ENCODE measurements around the gene HAP1. TPM values are rescaled to one million over a fixed set of nuclear protein-coding genes. Genes with fewer than 3 reads are reported as not detected.

HAP1 gene
- total RNA-seq, 1 donor from 2014 or later: 0.11 TPM

GRCh38 chr17:41739661-41740352, 5.4 kb upstream of the HAP1 start:
- no peaks in the 10 kb centered on the region for H3K36me3 Mint-ChIP-seq (ENCODE audit: unreplicated experiment)
- no peak overlapping the region for H3K27ac Mint-ChIP-seq (ENCODE audit: unreplicated experiment)
- H3K4me1 Mint-ChIP-seq (ENCODE audit: unreplicated experiment): peaks cover 4% of the 10 kb centered on the region
- no peak for DNase-seq (ENCODE audit: extremely low spot score, unreplicated experiment)
- TF ChIP-seq CTCF (IDR thresholded peaks at IDR 0.05): no peak
- H3K9me3 Mint-ChIP-seq (ENCODE audit: unreplicated experiment): no peaks in the 10 kb centered on the region
- no peak overlapping the region for H3K4me3 Mint-ChIP-seq (ENCODE audit: unreplicated experiment)
- H3K27me3 Mint-ChIP-seq (ENCODE audit: unreplicated experiment): peaks cover 27% of the 10 kb centered on the region

- H3K27ac Mint-ChIP-seq (ENCODE audit: unreplicated experiment): no peak overlapping the region
- no peak for TF ChIP-seq CTCF (IDR thresholded peaks at IDR 0.05)
- H3K4me3 Mint-ChIP-seq (ENCODE audit: unreplicated experiment): no peak overlapping the region
- H3K4me1 Mint-ChIP-seq (ENCODE audit: unreplicated experiment): peaks cover 4% of the 10 kb centered on the region
- no peaks in the 10 kb centered on the region for H3K9me3 Mint-ChIP-seq (ENCODE audit: unreplicated experiment)
- no peak for DNase-seq (ENCODE audit: extremely low spot score, unreplicated experiment)
- H3K36me3 Mint-ChIP-seq (ENCODE audit: unreplicated experiment): no peaks in the 10 kb centered on the region
- peaks cover 27% of the 10 kb centered on the region for H3K27me3 Mint-ChIP-seq (ENCODE audit: unreplicated experiment)
Measured at GRCh38 chr17:41738801-41739112, 4.3 kb upstream of the HAP1 start.

- peak; percentile 93 for DNase-seq (ENCODE audit: extremely low spot score, unreplicated experiment)
- H3K36me3 Mint-ChIP-seq (ENCODE audit: unreplicated experiment): no peaks in the 10 kb centered on the region
- peaks cover 4% of the 10 kb centered on the region for H3K4me1 Mint-ChIP-seq (ENCODE audit: unreplicated experiment)
- TF ChIP-seq CTCF (IDR thresholded peaks at IDR 0.05): peak; percentile 98
- no peaks in the 10 kb centered on the region for H3K9me3 Mint-ChIP-seq (ENCODE audit: unreplicated experiment)
- no peak overlapping the region for H3K4me3 Mint-ChIP-seq (ENCODE audit: unreplicated experiment)
- peaks cover 30% of the 10 kb centered on the region for H3K27me3 Mint-ChIP-seq (ENCODE audit: unreplicated experiment)
- no peak overlapping the region for H3K27ac Mint-ChIP-seq (ENCODE audit: unreplicated experiment)
Measured at GRCh38 chr17:41738077-41738800, 3.8 kb upstream of the HAP1 start.

- Mint-ChIP-seq H3K4me3 (ENCODE audit: unreplicated experiment) (no peak overlapping the region), H3K27me3 (ENCODE audit: unreplicated experiment) (peaks cover 31% of the 10 kb centered on the region), H3K36me3 (ENCODE audit: unreplicated experiment) (no peaks in the 10 kb centered on the region), H3K9me3 (ENCODE audit: unreplicated experiment) (no peaks in the 10 kb centered on the region), H3K4me1 (ENCODE audit: unreplicated experiment) (peaks cover 4% of the 10 kb centered on the region), H3K27ac (ENCODE audit: unreplicated experiment) (no peak overlapping the region)
- no peak for TF ChIP-seq CTCF (IDR thresholded peaks at IDR 0.05)
- no peak for DNase-seq (ENCODE audit: extremely low spot score, unreplicated experiment)
Measured at GRCh38 chr17:41737680-41738023, 3.2 kb upstream of the HAP1 start.

- Mint-ChIP-seq H3K4me1 (ENCODE audit: unreplicated experiment) (peaks cover 4% of the 10 kb centered on the region), H3K9me3 (ENCODE audit: unreplicated experiment) (no peaks in the 10 kb centered on the region), H3K27me3 (ENCODE audit: unreplicated experiment) (peaks cover 36% of the 10 kb centered on the region), H3K36me3 (ENCODE audit: unreplicated experiment) (no peaks in the 10 kb centered on the region), H3K27ac (ENCODE audit: unreplicated experiment) (no peak overlapping the region), H3K4me3 (ENCODE audit: unreplicated experiment) (no peak overlapping the region)
- TF ChIP-seq CTCF (IDR thresholded peaks at IDR 0.05): no peak
- DNase-seq (ENCODE audit: extremely low spot score, unreplicated experiment): no peak
Measured at GRCh38 chr17:41736983-41737679, 2.7 kb upstream of the HAP1 start.

Data from osteocyte (in vitro differentiated cells).